ENCODE measurements around the gene POLDIP2. TPM values are rescaled to one million over a fixed set of nuclear protein-coding genes. Genes with fewer than 3 reads are reported as not detected.
A peak's percentile ranks its signal among the peaks of the same experiment; 100 is the strongest.

POLDIP2 gene
- total RNA-seq, 4 donors from 2014 or later = 217 to 281 (median 237) TPM

DNA sequence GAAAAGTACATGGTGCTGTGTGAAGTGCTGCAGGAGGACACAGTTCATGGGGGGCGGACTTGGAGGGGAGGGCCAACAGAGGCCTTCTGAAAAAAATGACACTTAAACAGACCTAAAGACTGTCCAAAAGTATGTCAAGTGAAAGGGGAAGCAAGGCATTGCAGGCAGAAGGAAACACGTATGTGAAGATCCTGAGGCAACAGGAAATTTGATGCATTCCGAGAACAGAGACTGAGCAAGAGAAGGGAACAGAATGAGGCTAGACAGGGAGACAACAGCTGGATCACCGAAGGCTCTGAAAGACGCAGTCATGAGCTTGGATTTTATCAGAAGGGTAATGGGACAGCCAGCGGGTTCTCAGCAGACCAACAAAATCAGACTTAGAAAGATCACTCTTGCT, 23.2 kb downstream of the POLDIP2 start:
- no peaks in the 10 kb centered on the region for H3K27me3 ChIP-seq
- DNase-seq (no peak), ATAC-seq (no peak)
- H3K27ac ChIP-seq = peak overlapping the region in 3 of 4 donors; percentile 77 to 90 (median 86)
- in situ Hi-C loops (cut with MboI; ENCODE audit: low sequenced_read_pairs in 4 of 4) = loop anchor here in 3 of 4 donors (10.0 to 25.0 kb wide), 3 partner anchors 289 to 628 kb away; partner anchors contain the start of genes PHF12 (in 3 of the 3) and NLK (in 1 of the 3)
- peaks cover 0 to 21% of the 10 kb centered on the region in 2 donors for H3K36me3 ChIP-seq
- no peaks in the 10 kb centered on the region for H3K9me3 ChIP-seq
- intact Hi-C loops (cut with DNase I; ENCODE audit: low total_unique reads) = loop anchor here (2.0 to 10.0 kb wide), 2 partner anchors 293 to 439 kb away; partner anchors contain the start of gene LYRM9
- peak overlapping the region; percentile 70 to 99 (median 94) for H3K4me3 ChIP-seq
- peaks cover 38 to 41% of the 10 kb centered on the region in 2 donors for H3K4me1 ChIP-seq
- TF ChIP-seq POLR2A (IDR thresholded peaks at IDR 0.05) = no peak
- TF ChIP-seq, protein P1, sequence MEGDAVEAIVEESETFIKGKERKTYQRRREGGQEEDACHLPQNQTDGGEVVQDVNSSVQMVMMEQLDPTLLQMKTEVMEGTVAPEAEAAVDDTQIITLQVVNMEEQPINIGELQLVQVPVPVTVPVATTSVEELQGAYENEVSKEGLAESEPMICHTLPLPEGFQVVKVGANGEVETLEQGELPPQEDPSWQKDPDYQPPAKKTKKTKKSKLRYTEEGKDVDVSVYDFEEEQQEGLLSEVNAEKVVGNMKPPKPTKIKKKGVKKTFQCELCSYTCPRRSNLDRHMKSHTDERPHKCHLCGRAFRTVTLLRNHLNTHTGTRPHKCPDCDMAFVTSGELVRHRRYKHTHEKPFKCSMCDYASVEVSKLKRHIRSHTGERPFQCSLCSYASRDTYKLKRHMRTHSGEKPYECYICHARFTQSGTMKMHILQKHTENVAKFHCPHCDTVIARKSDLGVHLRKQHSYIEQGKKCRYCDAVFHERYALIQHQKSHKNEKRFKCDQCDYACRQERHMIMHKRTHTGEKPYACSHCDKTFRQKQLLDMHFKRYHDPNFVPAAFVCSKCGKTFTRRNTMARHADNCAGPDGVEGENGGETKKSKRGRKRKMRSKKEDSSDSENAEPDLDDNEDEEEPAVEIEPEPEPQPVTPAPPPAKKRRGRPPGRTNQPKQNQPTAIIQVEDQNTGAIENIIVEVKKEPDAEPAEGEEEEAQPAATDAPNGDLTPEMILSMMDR (IDR thresholded peaks at IDR 0.05 in 4 of 5, conservative IDR thresholded peaks at IDR 0.05 in 1 of 5) = no peak

DNA sequence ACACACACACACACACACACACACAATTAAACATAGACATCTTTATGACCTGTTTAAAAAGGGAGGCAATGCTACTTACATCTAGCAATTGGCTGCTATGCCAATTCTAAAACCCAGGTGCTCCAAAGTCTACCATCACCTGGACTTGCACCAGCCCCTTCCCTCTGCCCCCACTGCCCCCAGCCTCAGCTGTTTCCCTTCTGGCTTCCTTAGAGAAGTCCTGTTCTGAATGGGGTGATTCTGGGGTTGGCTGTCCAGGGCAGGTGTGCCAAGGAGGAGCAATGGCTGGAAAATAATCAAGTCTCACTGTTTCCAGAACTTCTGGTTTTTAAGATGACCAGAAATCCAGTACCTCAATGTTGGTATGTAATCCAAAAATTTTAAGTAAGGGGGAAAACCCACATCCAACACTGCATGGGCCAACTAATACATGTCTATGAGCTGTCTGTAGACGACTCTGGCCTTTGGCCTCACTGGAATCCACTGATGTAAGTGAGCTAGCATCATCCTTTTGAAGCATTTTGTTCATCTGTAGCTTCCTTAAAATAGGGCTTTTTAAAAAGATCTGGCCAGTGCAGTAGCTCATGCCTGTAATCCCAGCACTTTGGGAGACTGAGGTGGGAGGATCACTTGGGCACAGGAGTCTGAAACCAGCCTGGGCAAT, 24.1 kb downstream of the POLDIP2 start:
- intact Hi-C loops (cut with DNase I; ENCODE audit: low total_unique reads) (loop anchor here (10.0 kb wide), 1 partner anchor 438 kb away; the partner anchor contains the start of gene LYRM9), in situ Hi-C loops (cut with MboI; ENCODE audit: low sequenced_read_pairs in 4 of 4) (loop anchor here in 3 of 4 donors (10.0 to 25.0 kb wide), 3 partner anchors 288 to 629 kb away; partner anchors contain the start of genes PHF12 (in 3 of the 3) and NLK (in 1 of the 3))
- Histone ChIP-seq H3K4me1 (peaks cover 34 to 40% of the 10 kb centered on the region in 2 donors), H3K27me3 (no peaks in the 10 kb centered on the region), H3K9me3 (no peaks in the 10 kb centered on the region), H3K27ac (no peak overlapping the region), H3K4me3 (no peak overlapping the region), H3K36me3 (peaks cover 0 to 31% of the 10 kb centered on the region in 2 donors)
- no peak for ATAC-seq
- DNase-seq = no peak
- TF ChIP-seq POLR2A (IDR thresholded peaks at IDR 0.05) = no peak
- TF ChIP-seq, protein P1 (IDR thresholded peaks at IDR 0.05 in 4 of 5, conservative IDR thresholded peaks at IDR 0.05 in 1 of 5) = no peak

DNA sequence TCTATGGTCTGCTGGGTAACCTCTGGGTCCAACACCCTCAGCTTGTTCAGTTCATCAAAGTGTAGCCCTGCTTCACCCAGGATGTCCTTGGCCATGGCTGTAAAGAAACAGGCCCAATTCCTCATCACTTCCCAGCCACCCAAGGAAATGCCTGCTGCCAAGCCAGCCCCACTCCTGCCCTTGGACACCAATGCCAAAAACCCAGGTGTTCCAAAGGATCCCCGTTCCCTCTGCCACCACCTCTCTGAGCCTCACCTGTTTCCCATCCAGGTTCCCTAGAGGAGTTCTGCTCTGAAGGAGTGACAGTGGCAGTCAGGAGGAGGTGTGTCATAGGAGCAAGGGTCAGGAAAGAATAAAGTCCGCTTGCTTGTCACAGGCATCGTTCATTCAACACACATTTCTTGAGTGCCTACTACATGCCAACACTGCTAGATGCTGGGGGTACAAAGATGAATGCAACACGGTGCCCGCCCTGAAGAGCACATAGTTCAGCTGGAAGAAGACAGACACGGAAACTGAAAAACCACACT, 25.4 kb downstream of the POLDIP2 start:
- no peak for TF ChIP-seq POLR2A (IDR thresholded peaks at IDR 0.05)
- TF ChIP-seq, protein P1 (IDR thresholded peaks at IDR 0.05 in 4 of 5, conservative IDR thresholded peaks at IDR 0.05 in 1 of 5) = no peak
- DNase-seq = no peak
- in situ Hi-C loops (cut with MboI; ENCODE audit: low sequenced_read_pairs in 4 of 4) (loop anchor here in 3 of 4 donors (10.0 to 25.0 kb wide), 3 partner anchors 287 to 630 kb away; partner anchors contain the start of genes PHF12 (in 3 of the 3) and NLK (in 1 of the 3)), intact Hi-C loops (cut with DNase I; ENCODE audit: low total_unique reads) (loop anchor here (10.0 kb wide), 1 partner anchor 437 kb away; the partner anchor contains the start of gene LYRM9)
- H3K36me3 ChIP-seq = peaks cover 0 to 43% of the 10 kb centered on the region in 2 donors
- H3K4me1 ChIP-seq = peaks cover 24 to 27% of the 10 kb centered on the region in 2 donors
- no peak overlapping the region for H3K27ac ChIP-seq
- H3K9me3 ChIP-seq = no peaks in the 10 kb centered on the region
- H3K4me3 ChIP-seq = no peak overlapping the region
- no peaks in the 10 kb centered on the region for H3K27me3 ChIP-seq
- ATAC-seq = no peak

DNA sequence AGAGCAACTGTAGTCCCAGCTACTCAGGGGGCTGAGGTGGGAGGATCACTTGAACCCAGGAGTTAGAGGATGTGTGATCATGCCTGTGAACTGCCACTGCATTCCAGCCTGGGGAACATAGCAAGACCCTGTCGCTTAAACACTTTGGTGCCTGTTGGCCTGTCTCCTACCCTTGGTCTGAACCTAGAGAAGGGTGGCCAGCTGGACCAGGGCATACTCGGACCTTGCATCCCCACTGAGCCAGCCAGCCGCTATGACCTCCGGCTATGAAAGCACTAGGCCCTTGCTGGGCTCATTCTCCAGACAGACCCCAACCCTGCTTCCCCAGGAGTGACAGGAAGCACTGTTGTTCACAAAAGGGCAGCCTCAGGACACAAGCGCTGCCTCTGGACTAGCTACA, 26.7 kb downstream of the POLDIP2 start:
- no peak for DNase-seq
- Histone ChIP-seq H3K4me1 (peaks cover 14 to 18% of the 10 kb centered on the region in 2 donors), H3K27ac (no peak overlapping the region), H3K4me3 (no peak overlapping the region), H3K36me3 (peaks cover 0 to 46% of the 10 kb centered on the region in 2 donors), H3K9me3 (no peaks in the 10 kb centered on the region), H3K27me3 (no peaks in the 10 kb centered on the region)
- intact Hi-C loops (cut with DNase I; ENCODE audit: low total_unique reads) = loop anchor here (10.0 kb wide), 1 partner anchor 436 kb away; the partner anchor contains the start of gene LYRM9
- in situ Hi-C loops (cut with MboI; ENCODE audit: low sequenced_read_pairs in 4 of 4) = loop anchor here in 3 of 4 donors (10.0 to 25.0 kb wide), 3 partner anchors 286 to 632 kb away; partner anchors contain the start of genes PHF12 (in 3 of the 3) and NLK (in 1 of the 3)
- ATAC-seq = no peak
- TF ChIP-seq POLR2A (IDR thresholded peaks at IDR 0.05) = no peak
- TF ChIP-seq, protein P1 (IDR thresholded peaks at IDR 0.05 in 4 of 5, conservative IDR thresholded peaks at IDR 0.05 in 1 of 5) = no peak
